Muscle of leg (tissue), 16 donors: ENCODE results near the gene PLA2G4E. TPM values are rescaled to one million over a fixed set of nuclear protein-coding genes. Genes with fewer than 3 reads are reported as not detected.

Experiments used
- DNase-seq: peaks from one replicate; pipeline ENCODE4 v3.0.0; 2013
- H3K27ac ChIP-seq: one replicate; pipeline ENCODE4 v1.5.1; 2013; ENCODE audit warnings: mild to moderate bottlenecking, low read length, control low read depth
- H3K27me3 ChIP-seq: one replicate; pipeline ENCODE4 v1.6.1; 2013; ENCODE audit warnings: low read length; ENCODE audit not compliant: control insufficient read depth, insufficient read depth
- H3K36me3 ChIP-seq: one replicate; pipeline ENCODE4 v1.6.1; 2013; ENCODE audit warnings: low read length; ENCODE audit not compliant: control insufficient read depth, insufficient read depth
- H3K4me1 ChIP-seq: one replicate; pipeline ENCODE4 v1.6.1; 2013; ENCODE audit warnings: low read length; ENCODE audit not compliant: control insufficient read depth, insufficient read depth
- H3K4me3 ChIP-seq: one replicate; pipeline ENCODE4 v1.5.1; 2013; ENCODE audit warnings: low read length, control low read depth
- H3K9me3 ChIP-seq: replicated peaks from 2 replicates; pipeline ENCODE4 v1.6.1; 2013; ENCODE audit warnings: low read depth, low read length; ENCODE audit not compliant: control insufficient read depth
- WGBS: methylation state at CpG from one replicate; pipeline ENCODE4 v1.1.5; 2013; ENCODE audit warnings: missing lambda C conversion rate; ENCODE audit not compliant: insufficient coverage; 5-methylcytosine and 5-hydroxymethylcytosine counted together
- long read RNA-seq, 11 donors: transcript quantifications; one replicate each; lab custom pipeline, GENCODE V29; 2026
- polyA plus RNA-seq, 8 donors: library from polyadenylated mRNA; unstranded; fragments of 120-200 nt; gene quantifications; one replicate each; pipeline versions ENCODE4 v1.2.1 to v1.2.3, GENCODE V29; 2013; ENCODE audit warnings: inconsistent platforms in 1 of 8, low replicate concordance in 1 of 8; ENCODE audit not compliant: insufficient read length in 8 of 8, insufficient read depth in 1 of 8
- total RNA-seq: library from RNA; stranded (reverse); fragments of 120-200 nt; gene quantifications from one replicate; pipeline ENCODE4 v1.2.4, GENCODE V29; 2013

Gene PLA2G4E, protein sequence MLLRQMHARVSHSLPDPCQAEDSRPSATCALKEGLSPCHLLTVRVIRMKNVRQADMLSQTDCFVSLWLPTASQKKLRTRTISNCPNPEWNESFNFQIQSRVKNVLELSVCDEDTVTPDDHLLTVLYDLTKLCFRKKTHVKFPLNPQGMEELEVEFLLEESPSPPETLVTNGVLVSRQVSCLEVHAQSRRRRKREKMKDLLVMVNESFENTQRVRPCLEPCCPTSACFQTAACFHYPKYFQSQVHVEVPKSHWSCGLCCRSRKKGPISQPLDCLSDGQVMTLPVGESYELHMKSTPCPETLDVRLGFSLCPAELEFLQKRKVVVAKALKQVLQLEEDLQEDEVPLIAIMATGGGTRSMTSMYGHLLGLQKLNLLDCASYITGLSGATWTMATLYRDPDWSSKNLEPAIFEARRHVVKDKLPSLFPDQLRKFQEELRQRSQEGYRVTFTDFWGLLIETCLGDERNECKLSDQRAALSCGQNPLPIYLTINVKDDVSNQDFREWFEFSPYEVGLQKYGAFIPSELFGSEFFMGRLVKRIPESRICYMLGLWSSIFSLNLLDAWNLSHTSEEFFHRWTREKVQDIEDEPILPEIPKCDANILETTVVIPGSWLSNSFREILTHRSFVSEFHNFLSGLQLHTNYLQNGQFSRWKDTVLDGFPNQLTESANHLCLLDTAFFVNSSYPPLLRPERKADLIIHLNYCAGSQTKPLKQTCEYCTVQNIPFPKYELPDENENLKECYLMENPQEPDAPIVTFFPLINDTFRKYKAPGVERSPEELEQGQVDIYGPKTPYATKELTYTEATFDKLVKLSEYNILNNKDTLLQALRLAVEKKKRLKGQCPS
- total RNA-seq (0.80 TPM), polyA plus RNA-seq (1 to 10 TPM in 5 of 8 donors, under 1 TPM in 3; 0.44 to 2.3 (median 1.0) TPM)
- long read RNA-seq, donor 1 = 0 reads
- long read RNA-seq, donor 2 = 0 reads
- long read RNA-seq, donor 3 = 0 reads
- long read RNA-seq, donor 4 = 0 reads
- long read RNA-seq, donor 5 = 0 reads
- long read RNA-seq, donor 6 = 0 reads
- long read RNA-seq, donor 7 = 0 reads
- long read RNA-seq, donor 8 = 0 reads
- long read RNA-seq, donor 9 = 0 reads
- long read RNA-seq, donor 10 = 0 reads
- long read RNA-seq, donor 11 = 0 reads

GRCh38 chr15:42020713-42021273 lies at the start of gene PLA2G4E:
Gene PLA2G4E, minus strand, starts transcription at chr15:42021042. Its CDS starts 12 bp downstream, at chr15:42021030.
- H3K27me3 ChIP-seq = no peaks in the 10 kb centered on the region
- DNase-seq = no peak
- peaks cover 24% of the 10 kb centered on the region for H3K4me1 ChIP-seq
- no peak within 1 kb of the TSS for H3K27ac ChIP-seq
- WGBS = 92% methylated on average over 4 of the region's 5 CpGs
- H3K4me3 ChIP-seq = no peak within 1 kb of the TSS
- H3K36me3 ChIP-seq = no peaks in the 10 kb centered on the region
- peaks cover 7% of the 10 kb centered on the region for H3K9me3 ChIP-seq

- H3K4me1 ChIP-seq = peaks cover 34% of the 10 kb centered on the region
- no peak overlapping the region for H3K27ac ChIP-seq
- no peak for DNase-seq
- WGBS = 94% methylated on average over 13 of the region's 16 CpGs
- no peak overlapping the region for H3K4me3 ChIP-seq
- H3K9me3 ChIP-seq = no peaks in the 10 kb centered on the region
- H3K36me3 ChIP-seq = no peaks in the 10 kb centered on the region
- H3K27me3 ChIP-seq = no peaks in the 10 kb centered on the region
These were observed 49.6 kb upstream of the PLA2G4E start for GRCh38 chr15:42070279-42070975.

DNA sequence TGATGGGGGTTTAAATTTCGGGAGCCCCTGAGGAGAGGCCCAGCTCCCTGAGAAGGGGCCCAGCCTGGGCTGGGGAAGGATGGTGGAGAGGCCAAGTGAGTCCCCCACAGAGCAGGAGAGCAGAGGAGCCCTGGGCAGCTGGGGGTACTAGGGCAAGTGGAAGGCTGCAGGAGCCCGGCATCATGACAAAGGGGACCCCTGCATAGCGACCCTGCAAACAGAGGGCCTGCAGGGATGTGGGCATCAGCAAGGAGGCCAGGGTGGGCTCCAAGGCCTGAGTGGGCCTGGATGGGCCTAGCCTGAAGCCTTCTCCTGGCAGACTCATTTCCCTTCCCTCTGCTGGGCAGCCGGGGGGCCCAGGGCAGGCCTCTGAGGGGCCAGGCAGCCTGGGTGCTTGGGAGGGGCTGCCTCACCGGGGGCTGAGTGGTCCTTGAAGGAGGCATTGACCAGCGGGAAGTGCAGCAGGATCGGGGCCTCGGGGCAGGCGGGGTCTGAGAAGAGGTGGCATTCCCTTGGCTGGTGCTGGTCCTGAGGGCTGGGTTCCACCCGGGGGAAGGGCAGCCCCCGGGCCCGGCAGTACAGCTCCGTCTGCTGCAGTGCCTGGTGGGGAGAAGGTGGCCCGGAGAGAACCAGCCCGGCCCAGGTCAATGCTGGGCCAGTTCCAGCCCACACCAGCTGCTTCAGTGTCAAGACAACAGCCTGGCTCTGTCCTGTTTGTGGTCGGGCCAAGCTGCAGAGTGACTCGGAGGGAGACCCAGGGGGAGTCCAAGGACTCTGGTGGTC lies 48.8 kb upstream of the PLA2G4E start:
- no peak overlapping the region for H3K4me3 ChIP-seq
- 69% methylated on average over 12 of the region's 17 CpGs for WGBS
- H3K27ac ChIP-seq = no peak overlapping the region
- H3K27me3 ChIP-seq = no peaks in the 10 kb centered on the region
- H3K4me1 ChIP-seq = peaks cover 40% of the 10 kb centered on the region
- H3K9me3 ChIP-seq = no peaks in the 10 kb centered on the region
- DNase-seq = no peak
- no peaks in the 10 kb centered on the region for H3K36me3 ChIP-seq

- Histone ChIP-seq H3K9me3 (no peaks in the 10 kb centered on the region), H3K4me1 (peaks cover 46% of the 10 kb centered on the region), H3K27me3 (no peaks in the 10 kb centered on the region), H3K36me3 (no peaks in the 10 kb centered on the region), H3K27ac (no peak overlapping the region), H3K4me3 (no peak overlapping the region)
- DNase-seq = no peak
- 79% methylated on average over 7 of the region's 7 CpGs for WGBS
These were observed 48.2 kb upstream of the PLA2G4E start for GRCh38 chr15:42069025-42069424.

- WGBS = 92% methylated on average over 10 of the region's 14 CpGs
These were observed 47.8 kb upstream of the PLA2G4E start for GRCh38 chr15:42068601-42069000.

GRCh38 chr15:42066764-42067415 lies 46.0 kb upstream of the PLA2G4E start:
- no peaks in the 10 kb centered on the region for H3K27me3 ChIP-seq
- 0% methylated on average over 4 of the region's 10 CpGs for WGBS
- DNase-seq = no peak
- H3K27ac ChIP-seq = no peak overlapping the region
- H3K9me3 ChIP-seq = no peaks in the 10 kb centered on the region
- no peaks in the 10 kb centered on the region for H3K36me3 ChIP-seq
- H3K4me3 ChIP-seq = no peak overlapping the region
- peaks cover 46% of the 10 kb centered on the region for H3K4me1 ChIP-seq

More at GRCh38 chr15:42068601-42069000, 47.8 kb upstream of the PLA2G4E start:
- H3K4me1 ChIP-seq = peaks cover 46% of the 10 kb centered on the region
- DNase-seq = no peak
- no peak overlapping the region for H3K27ac ChIP-seq
- no peaks in the 10 kb centered on the region for H3K27me3 ChIP-seq
- H3K9me3 ChIP-seq = no peaks in the 10 kb centered on the region
- H3K4me3 ChIP-seq = no peak overlapping the region
- no peaks in the 10 kb centered on the region for H3K36me3 ChIP-seq

GRCh38 chr15:42065468-42065867 lies 44.6 kb upstream of the PLA2G4E start:
- Histone ChIP-seq H3K36me3 (no peaks in the 10 kb centered on the region), H3K4me3 (no peak overlapping the region), H3K4me1 (peaks cover 45% of the 10 kb centered on the region), H3K9me3 (no peaks in the 10 kb centered on the region), H3K27ac (peak overlapping the region; percentile 14), H3K27me3 (no peaks in the 10 kb centered on the region)
- DNase-seq = no peak
- 23% methylated on average over 6 of the region's 7 CpGs for WGBS

GRCh38 chr15:42065033-42065432 lies 44.2 kb upstream of the PLA2G4E start:
- H3K36me3 ChIP-seq = no peaks in the 10 kb centered on the region
- no peaks in the 10 kb centered on the region for H3K9me3 ChIP-seq
- peak overlapping the region; percentile 14 for H3K27ac ChIP-seq
- peak; percentile 75 for DNase-seq
- no peaks in the 10 kb centered on the region for H3K27me3 ChIP-seq
- H3K4me3 ChIP-seq = no peak overlapping the region
- WGBS = 35% methylated on average over 3 of the region's 7 CpGs
- peaks cover 41% of the 10 kb centered on the region for H3K4me1 ChIP-seq
